RWPE1 (cell line): ENCODE measurements around the gene GSE1.

ENCODE experiments used
- CTCF ChIA-PET: fragments of 350-600 bp; sonication (Branson Sonifier 250); formaldehyde crosslinking; extraction: SDS; loops from one replicate; lab custom pipeline; 2021; lab: Yijun Ruan, JAX
- POLR2A ChIA-PET: fragments of 400-600 bp; formaldehyde crosslinking; extraction: SDS; loops from one replicate; lab custom pipeline; 2020; ENCODE audit warnings: antibody characterized with exemption; ENCODE audit not compliant: low non-redundant PET; lab: Yijun Ruan, JAX
- DNase-seq: peaks from one replicate; pipeline ENCODE4 v3.0.0; 2012; ENCODE audit warnings: low spot score
- H3K27ac ChIP-seq: fragments of 450-650 bp; 2 replicates; pipeline ENCODE4 v1.5.1; 2017
- CTCF ChIP-seq: fragments of 450-650 bp; conservative IDR thresholded peaks from 2 replicates; pipeline ENCODE4 v1.5.1; 2017; ENCODE audit warnings: low read depth, mild to moderate bottlenecking

GSE1 gene

GRCh38 chr16:85594273-85594977 is 18.7 kb upstream of the GSE1 start:
- TF ChIP-seq CTCF: no peak
- no peak overlapping the region; the same call in 1 of the 2 replicates for H3K27ac ChIP-seq
- POLR2A ChIA-PET: no interaction called here
- CTCF ChIA-PET: interaction anchor here (0.6 kb wide), 1 partner anchor 30 kb away, joined by 4 read pairs; no protein-coding TSS in a partner anchor
- DNase-seq: no peak

- no peak for DNase-seq
- POLR2A ChIA-PET: no interaction called here
- no peak for TF ChIP-seq CTCF
- CTCF ChIA-PET: no interaction called here
- H3K27ac ChIP-seq: no peak overlapping the region; the same call in 1 of the 2 replicates
These were observed 18.0 kb upstream of the GSE1 start for GRCh38 chr16:85594978-85595661.

GRCh38 chr16:85595812-85596502 is 17.2 kb upstream of the GSE1 start:
- CTCF ChIA-PET: no interaction called here

GRCh38 chr16:85598141-85598540 is 15.0 kb upstream of the GSE1 start:
- DNase-seq: no peak
- no peak for TF ChIP-seq CTCF
- POLR2A ChIA-PET: no interaction called here
- H3K27ac ChIP-seq: no peak overlapping the region
- CTCF ChIA-PET: no interaction called here

More at GRCh38 chr16:85595812-85596502, 17.2 kb upstream of the GSE1 start:
- no peak for DNase-seq
- H3K27ac ChIP-seq: no peak overlapping the region
- no peak for TF ChIP-seq CTCF
- POLR2A ChIA-PET: no interaction called here

- no peak for TF ChIP-seq CTCF
- ChIA-PET CTCF (interaction anchor here (0.7 to 1.1 kb wide), 2 partner anchors 10 to 41 kb away, joined by 3 read pairs; no protein-coding TSS in a partner anchor), POLR2A (no interaction called here)
- H3K27ac ChIP-seq: peak overlapping the region; percentile 40
- DNase-seq: no peak
These were observed 13.0 kb upstream of the GSE1 start for GRCh38 chr16:85600078-85600477.
